ENCODE results near the gene ST3GAL2. TPM values are rescaled to one million over a fixed set of nuclear protein-coding genes. Genes with fewer than 3 reads are reported as not detected.

ST3GAL2 gene
- total and polyA plus RNA-seq, 2 donors (not counting 1 experiment from before 2014, with no cell fraction given) = 18.2 to 71.3 TPM

- WGBS (ENCODE audit: insufficient coverage) = 100% methylated on average over 1 of the region's 3 CpGs
Observed at GRCh38 chr16:70342016-70342415, 96.9 kb downstream of the ST3GAL2 start.

GRCh38 chr16:70341600-70341999, 97.3 kb downstream of the ST3GAL2 start:
- POLR2A ChIA-PET = no interaction called here
- TF ChIP-seq CTCF (IDR thresholded peaks at IDR 0.05) (no peak), EZH2 (IDR thresholded peaks at IDR 0.05; ENCODE audit: borderline replicate concordance, insufficient read depth, low read depth, low read length, poor library complexity, severe bottlenecking) (no peak)
- H3K79me2 ChIP-seq (ENCODE audit: control insufficient read depth, insufficient read depth, low read length) = peaks cover 9% of the 10 kb centered on the region
- no peak overlapping the region for H2AFZ ChIP-seq (ENCODE audit: insufficient read depth, low read depth, low read length, poor library complexity, severe bottlenecking)
- H3K36me3 ChIP-seq (replicated peaks in 1 of 2; ENCODE audit: control extremely low read depth in 1 of 2, control insufficient read depth in 1 of 2, extremely low read depth in 1 of 2, insufficient read depth in 2 of 2, low read length in 1 of 2) = no peaks in the 10 kb centered on the region
- H3K9ac ChIP-seq (ENCODE audit: low read length) = no peak overlapping the region
- no peaks in the 10 kb centered on the region for H3K27me3 ChIP-seq (replicated peaks in 1 of 4; ENCODE audit: control extremely low read depth in 1 of 4, control insufficient read depth in 3 of 4, insufficient read depth in 4 of 4, low read length in 3 of 4)
- WGBS (ENCODE audit: insufficient coverage) = 67% methylated on average over 4 of the region's 4 CpGs
- intact Hi-C loops (cut with micrococcal nuclease) = no loop called here
- H3K9me3 Mint-ChIP-seq (ENCODE audit: insufficient read depth) = no peaks in the 10 kb centered on the region
- no peaks in the 10 kb centered on the region for H3K9me3 ChIP-seq (ENCODE audit: control extremely low read depth in 1 of 3, control insufficient read depth in 2 of 3, insufficient read depth in 1 of 3, low read length in 2 of 3)
- peak overlapping the region; percentile 38 for H3K27ac Mint-ChIP-seq
- CTCF ChIA-PET = no interaction called here
- no peak for ATAC-seq (ENCODE audit: low read depth)
- H4K20me1 ChIP-seq (ENCODE audit: control insufficient read depth, insufficient read depth, low read length, poor library complexity, severe bottlenecking) = no peaks in the 10 kb centered on the region
- H3K4me2 ChIP-seq (replicated peaks; ENCODE audit: low read depth, low read length, poor library complexity, severe bottlenecking) = no peak overlapping the region
- no peak for DNase-seq
- H3K27ac ChIP-seq (ENCODE audit: low read length in 2 of 2) = no peak overlapping the region
- no peaks in the 10 kb centered on the region for H3K27me3 Mint-ChIP-seq
- H3K4me1 ChIP-seq (ENCODE audit: control insufficient read depth in 2 of 2, insufficient read depth in 2 of 2, low read length in 2 of 2) = peaks cover 3 to 7% of the 10 kb centered on the region in 2 donors
- no peak overlapping the region for H3K4me3 Mint-ChIP-seq
- peaks cover 8% of the 10 kb centered on the region for H3K4me1 Mint-ChIP-seq
- H3K4me3 ChIP-seq (ENCODE audit: control extremely low read depth in 1 of 5, extremely low read depth in 1 of 5, insufficient read depth in 1 of 5, low read depth in 2 of 5, low read length in 4 of 5) = no peak overlapping the region

More at GRCh38 chr16:70342016-70342415, 96.9 kb downstream of the ST3GAL2 start:
- H3K4me3 ChIP-seq (ENCODE audit: control extremely low read depth in 1 of 5, extremely low read depth in 1 of 5, insufficient read depth in 1 of 5, low read depth in 2 of 5, low read length in 4 of 5) = no peak overlapping the region
- H4K20me1 ChIP-seq (ENCODE audit: control insufficient read depth, insufficient read depth, low read length, poor library complexity, severe bottlenecking) = no peaks in the 10 kb centered on the region
- peaks cover 12% of the 10 kb centered on the region for H3K79me2 ChIP-seq (ENCODE audit: control insufficient read depth, insufficient read depth, low read length)
- CTCF ChIA-PET = no interaction called here
- no peak overlapping the region for H3K9ac ChIP-seq (ENCODE audit: low read length)
- H3K27ac Mint-ChIP-seq = no peak overlapping the region
- no peak overlapping the region for H2AFZ ChIP-seq (ENCODE audit: insufficient read depth, low read depth, low read length, poor library complexity, severe bottlenecking)
- DNase-seq (no peak), ATAC-seq (ENCODE audit: low read depth) (no peak)
- no peaks in the 10 kb centered on the region for H3K9me3 Mint-ChIP-seq (ENCODE audit: insufficient read depth)
- intact Hi-C loops (cut with micrococcal nuclease) = no loop called here
- H3K4me2 ChIP-seq (replicated peaks; ENCODE audit: low read depth, low read length, poor library complexity, severe bottlenecking) = no peak overlapping the region
- H3K9me3 ChIP-seq (ENCODE audit: control extremely low read depth in 1 of 3, control insufficient read depth in 2 of 3, insufficient read depth in 1 of 3, low read length in 2 of 3) = no peaks in the 10 kb centered on the region
- peaks cover 11% of the 10 kb centered on the region for H3K4me1 Mint-ChIP-seq
- peaks cover 3 to 7% of the 10 kb centered on the region in 2 donors for H3K4me1 ChIP-seq (ENCODE audit: control insufficient read depth in 2 of 2, insufficient read depth in 2 of 2, low read length in 2 of 2)
- no peaks in the 10 kb centered on the region for H3K27me3 Mint-ChIP-seq
- no peak overlapping the region for H3K4me3 Mint-ChIP-seq
- H3K27ac ChIP-seq (ENCODE audit: low read length in 2 of 2) = no peak overlapping the region
- POLR2A ChIA-PET = no interaction called here
- no peaks in the 10 kb centered on the region for H3K36me3 ChIP-seq (replicated peaks in 1 of 2; ENCODE audit: control extremely low read depth in 1 of 2, control insufficient read depth in 1 of 2, extremely low read depth in 1 of 2, insufficient read depth in 2 of 2, low read length in 1 of 2)
- TF ChIP-seq EZH2 (IDR thresholded peaks at IDR 0.05; ENCODE audit: borderline replicate concordance, insufficient read depth, low read depth, low read length, poor library complexity, severe bottlenecking) (no peak), CTCF (IDR thresholded peaks at IDR 0.05) (no peak)
- no peaks in the 10 kb centered on the region for H3K27me3 ChIP-seq (replicated peaks in 1 of 4; ENCODE audit: control extremely low read depth in 1 of 4, control insufficient read depth in 3 of 4, insufficient read depth in 4 of 4, low read length in 3 of 4)

Data from B cell (primary cell).